GM21423 (cell line): ENCODE measurements around the gene ADAM21.
A peak's percentile ranks its signal among the peaks of the same experiment; 100 is the strongest.
"Not testable (repeated sequence)": the region's sequence is repeated elsewhere in the genome, so short reads cannot be mapped to it uniquely, and the experiment has no call there.

Experiments
- ATAC-seq: cut with Tn5 transposase; IDR thresholded peaks from one replicate; pipeline ENCODE4 v1.9.1; 2021; ENCODE audit warnings: mild to moderate bottlenecking, moderate library complexity; ENCODE audit not compliant: unreplicated experiment

ADAM21 gene

GRCh38 chr14:70451874-70452273 lies at the start of gene ADAM21:
ADAM21 (plus strand) TSS chr14:70452174; CDS start chr14:70457500, 5,326 bp downstream.
- no peak for ATAC-seq

DNA sequence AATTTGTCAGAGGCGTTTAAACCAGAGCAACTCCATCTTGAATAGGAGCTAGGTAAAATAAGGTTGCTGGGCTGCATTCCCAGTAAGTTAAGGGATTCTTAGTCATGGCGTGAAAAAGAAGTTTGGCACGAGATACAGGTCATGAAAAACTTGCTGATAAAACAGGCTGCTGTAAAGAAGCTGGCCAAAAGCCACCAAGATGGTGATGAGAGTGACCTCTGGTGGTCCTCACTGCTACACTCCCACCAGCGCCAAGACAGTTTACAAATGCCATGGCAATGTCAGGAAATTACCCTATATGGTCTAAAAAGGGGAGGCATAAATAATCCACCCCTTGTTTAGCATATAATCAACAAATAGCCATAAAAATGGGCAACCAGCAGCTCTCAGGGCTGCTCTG lies 48.6 kb upstream of the ADAM21 start:
- not testable (repeated sequence) for ATAC-seq

GRCh38 chr14:70406216-70406615 lies 45.8 kb upstream of the ADAM21 start:
- ATAC-seq, result not testable (repeated sequence)

DNA sequence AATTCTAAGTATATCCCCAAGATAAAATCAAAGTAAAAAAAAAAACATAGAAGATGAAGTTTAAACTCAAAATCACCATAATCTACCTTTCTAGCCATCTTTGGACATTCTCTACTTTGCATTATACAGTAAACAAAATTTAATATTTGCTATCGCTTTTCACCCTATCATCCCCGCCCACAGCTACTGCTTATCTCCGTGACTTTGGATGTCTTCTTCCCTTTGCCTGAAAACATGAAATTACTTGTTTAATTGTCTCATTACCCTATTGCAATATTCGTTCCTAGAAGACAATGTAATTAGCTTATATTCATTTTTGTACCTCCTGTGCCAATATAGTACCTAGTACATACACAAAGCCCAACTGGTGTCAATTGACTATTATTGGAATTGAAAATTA lies 44.4 kb upstream of the ADAM21 start:
- ATAC-seq, result no peak

DNA sequence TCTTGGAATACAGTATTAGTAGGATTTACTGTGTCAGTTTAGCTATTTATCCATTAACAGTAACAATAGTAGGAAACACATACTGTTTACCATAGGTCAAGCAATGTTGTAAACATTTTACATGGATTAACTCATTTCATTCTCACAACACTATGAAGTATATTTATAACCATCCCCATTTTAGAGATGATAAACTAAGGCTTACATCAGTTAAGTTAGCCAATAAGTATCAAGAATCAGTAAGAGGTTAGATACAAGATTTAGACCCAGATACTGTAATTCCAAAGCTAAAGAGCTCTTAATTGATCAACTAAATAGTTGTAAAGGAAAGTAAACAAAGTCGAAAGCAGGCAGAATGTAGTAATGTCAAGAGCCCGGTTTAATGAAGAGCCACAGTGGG lies 36.2 kb upstream of the ADAM21 start:
- no peak for ATAC-seq

DNA sequence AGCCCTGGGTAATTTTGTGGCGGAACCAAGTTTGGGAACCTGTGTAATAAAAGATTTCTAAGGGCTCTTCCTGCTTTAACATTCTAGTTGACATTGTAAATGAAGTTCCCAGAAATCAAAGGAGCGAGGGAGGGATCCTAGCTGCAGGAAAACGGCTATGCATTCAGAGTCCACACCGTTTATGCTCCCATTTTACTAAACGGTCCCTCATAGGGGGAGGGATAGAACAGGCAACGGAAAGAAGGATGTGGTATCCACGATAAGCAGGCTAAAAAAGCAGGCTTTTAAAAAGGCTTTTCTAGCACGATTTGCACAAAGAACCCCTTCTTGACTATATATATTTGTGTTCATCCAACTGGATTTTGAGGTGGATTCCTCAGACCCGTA lies 35.6 kb upstream of the ADAM21 start:
- no peak for ATAC-seq

DNA sequence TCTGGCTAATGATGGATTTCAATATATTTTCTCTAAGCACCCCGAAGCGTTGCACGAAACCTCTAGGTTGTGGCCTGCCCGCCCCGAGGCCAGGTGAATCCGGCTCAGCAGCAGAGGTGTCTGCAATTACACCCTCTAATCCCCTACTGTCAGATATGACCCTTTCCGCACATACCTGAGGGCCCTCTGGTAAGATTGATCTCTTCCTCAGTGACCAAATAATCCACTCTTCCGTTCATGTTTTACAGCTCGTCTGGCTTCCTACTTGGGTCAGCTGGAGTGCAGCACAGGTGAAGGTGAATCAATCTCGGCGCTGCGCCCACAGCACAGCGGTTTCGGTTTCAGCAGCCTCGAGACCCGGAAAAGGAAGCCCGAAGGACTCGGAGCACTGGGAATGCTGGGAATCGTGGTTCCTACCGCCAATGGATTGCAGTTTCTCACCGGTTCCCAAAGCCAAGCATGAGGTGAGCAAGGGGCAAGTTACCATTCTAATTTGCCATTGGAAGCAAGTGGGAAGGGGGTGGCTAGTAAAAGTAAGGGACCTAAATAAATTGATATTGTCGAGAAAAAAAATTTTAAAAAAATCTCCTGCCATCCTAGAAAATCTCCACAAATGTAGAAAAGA lies 35.1 kb upstream of the ADAM21 start, which contains the start of gene SYNJ2BP:
TSS of gene SYNJ2BP (minus strand) at position 366 of the 625 bp plus-strand sequence. CDS start at position 239, 127 bp downstream.
- ATAC-seq, result peak; percentile 66

DNA sequence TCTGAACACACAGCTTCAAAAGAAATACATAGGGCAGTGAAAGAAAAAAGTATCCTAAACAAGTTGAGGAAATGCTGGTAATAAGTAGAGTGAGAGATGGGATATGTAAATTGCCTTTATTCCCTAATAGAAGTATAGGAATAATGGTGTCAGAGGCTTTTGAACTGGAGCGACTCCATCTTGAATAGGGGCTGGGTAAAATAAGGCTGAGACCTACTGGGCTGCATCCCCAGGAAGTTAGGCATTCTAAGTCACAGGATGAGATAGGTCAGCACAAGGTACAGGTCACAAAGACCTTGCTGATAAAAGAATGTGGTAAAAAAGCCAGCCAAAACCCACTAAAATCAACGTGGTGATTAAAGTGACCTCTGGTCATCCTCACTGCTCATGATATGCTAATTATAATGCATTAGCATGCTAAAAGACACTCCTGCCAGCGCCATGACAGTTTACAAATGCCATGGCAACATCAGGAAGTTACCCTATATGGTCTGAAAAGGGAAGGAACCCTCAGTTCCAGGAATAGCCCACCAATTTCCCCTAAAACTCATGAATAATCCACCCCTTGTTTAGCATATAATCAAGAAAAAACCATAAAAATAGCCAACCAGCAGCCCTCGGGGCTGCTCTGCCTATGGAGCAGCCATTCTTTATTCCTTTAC lies 32.6 kb upstream of the ADAM21 start:
- not testable (repeated sequence) for ATAC-seq

- no peak for ATAC-seq
These were observed 29.4 kb upstream of the ADAM21 start for GRCh38 chr14:70422538-70422937.

DNA sequence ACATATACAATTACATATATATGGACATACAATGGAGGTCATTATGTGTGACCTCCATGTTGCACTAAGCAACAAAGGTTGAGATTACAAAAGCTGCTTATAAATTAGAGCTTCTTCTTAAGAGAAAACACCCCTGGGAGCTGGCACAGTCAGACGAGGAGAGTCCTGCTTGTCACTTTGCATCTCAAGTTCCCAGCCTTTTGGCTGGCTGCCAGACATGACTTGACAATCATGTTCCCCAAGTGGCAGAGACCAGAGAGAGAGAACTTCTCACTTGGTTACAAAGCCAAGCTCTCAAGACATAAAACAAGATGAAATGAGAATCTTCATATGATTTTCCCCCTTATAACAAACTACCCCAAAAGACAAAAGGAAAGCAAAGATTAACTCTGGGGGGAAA lies 26.6 kb upstream of the ADAM21 start:
- no peak for ATAC-seq

DNA sequence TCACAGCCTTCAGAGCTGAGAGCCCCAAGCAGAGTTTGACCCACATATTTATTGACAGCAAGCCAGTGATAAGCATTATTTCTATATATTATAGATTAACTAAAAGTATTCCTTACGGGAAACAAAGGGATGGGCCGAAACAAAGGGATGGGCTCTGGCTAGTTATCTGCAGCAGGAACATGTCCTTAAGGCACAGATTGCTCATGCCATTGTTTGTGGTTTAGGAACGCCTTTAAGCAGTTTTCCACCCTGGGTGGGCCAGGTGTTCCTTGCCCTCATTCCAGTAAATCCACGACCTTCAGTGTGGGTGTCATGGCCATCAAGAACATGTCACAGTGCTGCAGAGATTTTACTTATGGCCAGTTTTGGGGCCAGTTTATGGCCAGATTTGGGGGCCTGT lies 25.4 kb upstream of the ADAM21 start:
- not testable (repeated sequence) for ATAC-seq

DNA sequence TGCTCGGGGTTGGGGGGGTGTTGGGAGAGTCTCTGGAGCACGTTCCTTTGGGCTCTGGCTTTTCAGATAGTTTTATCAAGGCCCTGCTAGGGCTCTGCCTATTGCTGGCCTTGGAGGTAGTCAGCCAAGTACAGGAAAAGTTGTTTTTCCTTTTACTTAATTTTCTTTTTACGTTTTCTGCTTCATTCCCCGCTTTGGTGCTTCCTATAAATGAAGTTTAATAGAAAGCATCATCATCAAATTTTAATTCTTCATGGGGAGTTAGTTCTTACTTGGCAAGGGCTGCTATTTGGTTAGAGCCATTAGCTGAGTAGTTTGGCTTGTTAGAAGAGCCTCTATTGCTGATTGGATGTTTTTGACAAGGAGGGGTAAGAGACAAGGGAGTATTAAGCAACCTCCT lies 15.1 kb upstream of the ADAM21 start:
- ATAC-seq, result no peak

DNA sequence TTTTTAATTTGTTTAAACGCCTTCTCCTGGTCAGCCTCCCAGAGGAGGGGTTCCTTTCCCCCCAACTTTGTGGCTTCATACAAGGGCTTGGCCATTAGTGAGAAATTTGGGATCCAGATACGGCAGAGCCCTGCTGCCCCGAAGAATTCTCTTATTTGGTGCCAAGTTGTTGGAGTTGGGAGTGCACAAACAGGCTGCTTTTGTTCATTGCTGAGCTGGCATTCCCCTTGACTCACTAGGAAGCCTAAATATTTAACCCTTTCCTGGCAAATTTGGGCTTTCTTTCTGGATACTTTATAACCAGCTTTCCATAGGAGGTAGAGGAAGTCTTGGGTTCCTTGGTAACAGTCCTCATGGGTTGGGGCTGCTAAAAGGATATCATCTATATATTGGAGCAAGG lies 10.3 kb upstream of the ADAM21 start:
- no peak for ATAC-seq

DNA sequence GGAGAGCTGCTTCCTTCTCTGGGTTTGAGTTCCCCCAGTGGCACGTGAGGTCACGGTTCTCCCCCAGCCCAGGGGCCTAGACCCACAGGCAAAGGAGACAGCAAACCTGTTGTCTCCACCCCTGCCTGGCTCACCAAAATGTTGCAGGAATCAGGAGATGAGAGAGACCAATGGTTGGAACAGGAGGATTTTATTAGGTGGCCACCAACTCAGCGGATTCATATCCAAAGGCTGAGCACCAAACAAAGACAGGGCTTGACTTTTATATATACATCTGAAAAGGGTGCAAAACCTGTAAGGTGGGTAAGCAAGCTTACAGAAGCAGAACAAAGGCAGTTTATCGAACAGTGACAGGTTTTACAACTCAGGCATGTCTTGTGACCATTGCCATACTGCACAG lies 9.2 kb upstream of the ADAM21 start:
- no peak for ATAC-seq

GRCh38 chr14:70448633-70449340 lies 3.2 kb upstream of the ADAM21 start:
- ATAC-seq, result no peak

GRCh38 chr14:70454731-70455130 lies 2.8 kb downstream of the ADAM21 start:
- ATAC-seq, result no peak

- ATAC-seq, result no peak
These were observed 16.8 kb downstream of the ADAM21 start for GRCh38 chr14:70468731-70469130.

GRCh38 chr14:70470863-70471563 lies 19.0 kb downstream of the ADAM21 start:
- not testable (repeated sequence) for ATAC-seq

GRCh38 chr14:70472253-70473159 lies 20.5 kb downstream of the ADAM21 start:
- ATAC-seq, result no peak

- no peak for ATAC-seq
These were observed 21.9 kb downstream of the ADAM21 start for GRCh38 chr14:70473825-70474224.
